ENCODE results near the gene PITPNM1.

GRCh38 chr11:67520856-67521824 is 16.0 kb upstream of the PITPNM1 start:
- no peak for TF ChIP-seq CTCF (IDR thresholded peaks at IDR 0.05)
- no peak for TF ChIP-seq POLR2A (IDR thresholded peaks at IDR 0.05)

All from adrenal gland (tissue), 5 donors.